Measurements from ENCODE around the gene TRIM10. TPM values are rescaled to one million over a fixed set of nuclear protein-coding genes. Genes with fewer than 3 reads are reported as not detected.
A peak's percentile ranks its signal among the peaks of the same experiment; 100 is the strongest.

TRIM10 gene
- total and polyA plus RNA-seq, 8 donors, result 0.24 to 0.99 (median 0.55) TPM; not detected in 2

- DNase-seq (peak; percentile 75 to 86 (median 84)), ATAC-seq (peak; percentile 83)
- intact Hi-C loops (cut with DNase I), result no loop called here
- H3K4me3 ChIP-seq, result peak overlapping the region; percentile 17 to 44
- peak; percentile 87 to 91 for TF ChIP-seq CTCF (IDR thresholded peaks at IDR 0.05)
- peaks cover 17 to 70% of the 10 kb centered on the region in 2 donors for H3K27me3 ChIP-seq
- H3K27ac ChIP-seq, result peak overlapping the region in 1 of 2 donors; percentile 60
- peaks cover 21 to 36% of the 10 kb centered on the region in 2 donors for H3K4me1 ChIP-seq
- no peaks in the 10 kb centered on the region for H3K9me3 ChIP-seq
- no peaks in the 10 kb centered on the region for H3K36me3 ChIP-seq
These were observed 57.8 kb downstream of the TRIM10 start for GRCh38 chr6:30102970-30103871.

- Histone ChIP-seq H3K36me3 (no peaks in the 10 kb centered on the region), H3K9me3 (no peaks in the 10 kb centered on the region), H3K4me3 (peak overlapping the region; percentile 26 to 44), H3K27me3 (peaks cover 18 to 73% of the 10 kb centered on the region in 2 donors), H3K27ac (peak overlapping the region; percentile 43 to 60), H3K4me1 (peaks cover 21 to 36% of the 10 kb centered on the region in 2 donors)
- DNase-seq, result no peak
- intact Hi-C loops (cut with DNase I), result no loop called here
- peak; percentile 6 for ATAC-seq
- TF ChIP-seq CTCF (IDR thresholded peaks at IDR 0.05), result no peak
These were observed 58.5 kb downstream of the TRIM10 start for GRCh38 chr6:30102414-30102969.

Other genes with a start within 250 kb of the TRIM10 start
- gene HLA-A, start 218.7 kb downstream of the TRIM10 start, total RNA-seq, result 1,000 to 10,000 TPM in 1 of 2 donors, 100 to 1,000 TPM in 1; 930 to 1,150 TPM
- 100 to 1,000 TPM; 218 to 316 (median 265) TPM for gene HLA-A, start 218.7 kb downstream of the TRIM10 start, polyA plus RNA-seq (ENCODE audit: insufficient read length in 6 of 6)
- gene POLR1H, start 99.9 kb downstream of the TRIM10 start, total RNA-seq, result 10 to 100 TPM; 21.3 to 24.7 TPM
- 10 to 100 TPM; 35.6 to 47.8 (median 36.9) TPM for gene POLR1H, start 99.9 kb downstream of the TRIM10 start, polyA plus RNA-seq (ENCODE audit: insufficient read length in 6 of 6)
- gene PPP1R11, start 94.0 kb downstream of the TRIM10 start, total RNA-seq, result 10 to 100 TPM; 57.0 to 60.0 TPM
- 10 to 100 TPM; 52.0 to 58.0 (median 54.4) TPM for gene PPP1R11, start 94.0 kb downstream of the TRIM10 start, polyA plus RNA-seq (ENCODE audit: insufficient read length in 6 of 6)
- gene RNF39, start 85.4 kb downstream of the TRIM10 start, total RNA-seq, result 1 to 10 TPM; 2.7 to 3.2 TPM
- 1 to 10 TPM in 5 of 6 donors, under 1 TPM in 1; 0.86 to 1.6 (median 1.2) TPM for gene RNF39, start 85.4 kb downstream of the TRIM10 start, polyA plus RNA-seq (ENCODE audit: insufficient read length in 6 of 6)
- gene TRIM31, start 48.1 kb downstream of the TRIM10 start, total RNA-seq, result under 1 TPM; 0.39 to 0.99 TPM
- under 1 TPM in 2 of 6 donors, not detected in 4; 0.31 to 0.58 TPM for gene TRIM31, start 48.1 kb downstream of the TRIM10 start, polyA plus RNA-seq (ENCODE audit: insufficient read length in 6 of 6)
- not detected for gene TRIM40, start 25.1 kb downstream of the TRIM10 start, total RNA-seq
- under 1 TPM in 4 of 6 donors, not detected in 2; 0.09 to 0.16 (median 0.14) TPM for gene TRIM40, start 25.1 kb downstream of the TRIM10 start, polyA plus RNA-seq (ENCODE audit: insufficient read length in 6 of 6)
- gene TRIM15, start 2.3 kb upstream of the TRIM10 start, total RNA-seq, result not detected
- gene TRIM15, start 2.3 kb upstream of the TRIM10 start, polyA plus RNA-seq (ENCODE audit: insufficient read length in 6 of 6), result not detected
- gene TRIM26, start 52.2 kb upstream of the TRIM10 start, total RNA-seq, result 10 to 100 TPM; 40.0 to 51.3 TPM
- 10 to 100 TPM; 29.4 to 35.1 (median 30.4) TPM for gene TRIM26, start 52.2 kb upstream of the TRIM10 start, polyA plus RNA-seq (ENCODE audit: insufficient read length in 6 of 6)
- gene TRIM39, start 165.7 kb upstream of the TRIM10 start, total RNA-seq, result 10 to 100 TPM; 10.2 to 11.5 TPM
- gene TRIM39, start 165.7 kb upstream of the TRIM10 start, polyA plus RNA-seq (ENCODE audit: insufficient read length in 6 of 6), result 10 to 100 TPM; 11.8 to 13.7 (median 12.6) TPM
- gene RPP21, start 183.9 kb upstream of the TRIM10 start, total RNA-seq, result 10 to 100 TPM; 29.7 to 37.0 TPM
- gene RPP21, start 183.9 kb upstream of the TRIM10 start, polyA plus RNA-seq (ENCODE audit: insufficient read length in 6 of 6), result 10 to 100 TPM; 28.6 to 37.5 (median 32.5) TPM